Lower lobe of right lung (tissue), 2 donors: Measurements from ENCODE around the gene ENPP4. TPM values are rescaled to one million over a fixed set of nuclear protein-coding genes. Genes with fewer than 3 reads are reported as not detected.

ENCODE experiments used
- ATAC-seq, 2 donors: fragments of 200-7000 bp; cut with Tn5 transposase; one replicate each; pipeline ENCODE4 v1.9.1; 2020 to 2022; ENCODE audit warnings: mild to moderate bottlenecking in 2 of 2, moderate library complexity in 2 of 2
- DNase-seq: peaks from one replicate; pipeline ENCODE4 v3.0.0-alpha.2; 2020
- H3K27ac ChIP-seq: fragments of 200-600 bp; one replicate; pipeline ENCODE4 v1.8.0; 2022
- H3K27me3 ChIP-seq: fragments of 200-600 bp; one replicate; pipeline ENCODE4 v1.8.0; 2022; ENCODE audit warnings: low read depth
- H3K36me3 ChIP-seq: fragments of 200-600 bp; one replicate; pipeline ENCODE4 v1.8.0; 2022; ENCODE audit warnings: mild to moderate bottlenecking
- H3K4me1 ChIP-seq: fragments of 200-600 bp; one replicate; pipeline ENCODE4 v1.8.0; 2022
- H3K4me3 ChIP-seq: fragments of 200-600 bp; one replicate; pipeline ENCODE4 v1.8.0; 2022; ENCODE audit warnings: mild to moderate bottlenecking
- H3K9me3 ChIP-seq: fragments of 200-600 bp; one replicate; pipeline ENCODE4 v1.8.0; 2022
- CTCF ChIP-seq: fragments of 200-600 bp; IDR thresholded peaks from one replicate; pipeline ENCODE4 v1.8.0; 2022; ENCODE audit warnings: antibody characterized with exemption, mild to moderate bottlenecking
- intact Hi-C: fragments of 100-400 bp; cut with DNase I; formaldehyde crosslinking; loops from one replicate; pipeline ENCODE4 v1.11.0; 2022
- total RNA-seq: library from RNA; stranded (reverse); fragmentation: NEBNext Ultra II Directional; extraction: Animal tissue kit (Norgen Biotek cat#: 25700); gene quantifications from one replicate; pipeline ENCODE4 v1.2.1, GENCODE V29; 2021
- donor health status: DM: no; HTN: yes; CAD: no; lungs with severe emphysema.

The ENPP4 gene
- total RNA-seq, 1 donor from 2014 or later = 33.2 TPM

- peak; percentile 25 for TF ChIP-seq CTCF
- Histone ChIP-seq H3K27ac (no peak overlapping the region), H3K27me3 (no peaks in the 10 kb centered on the region), H3K4me3 (no peak overlapping the region), H3K36me3 (no peaks in the 10 kb centered on the region), H3K9me3 (peaks cover 7% of the 10 kb centered on the region), H3K4me1 (no peaks in the 10 kb centered on the region)
- intact Hi-C loops = no loop called here
- ATAC-seq = no peak
- no peak for DNase-seq
These were observed 26.2 kb upstream of the ENPP4 start for GRCh38 chr6:46103441-46104115.

GRCh38 chr6:46104209-46104608 is 25.6 kb upstream of the ENPP4 start:
- Histone ChIP-seq H3K4me3 (no peak overlapping the region), H3K27me3 (no peaks in the 10 kb centered on the region), H3K9me3 (peaks cover 7% of the 10 kb centered on the region), H3K4me1 (no peaks in the 10 kb centered on the region), H3K27ac (no peak overlapping the region), H3K36me3 (no peaks in the 10 kb centered on the region)
- TF ChIP-seq CTCF = no peak
- DNase-seq = no peak
- intact Hi-C loops = no loop called here
- ATAC-seq = no peak

- Histone ChIP-seq H3K4me1 (no peaks in the 10 kb centered on the region), H3K36me3 (no peaks in the 10 kb centered on the region), H3K27me3 (no peaks in the 10 kb centered on the region), H3K9me3 (peaks cover 7% of the 10 kb centered on the region), H3K4me3 (no peak overlapping the region), H3K27ac (no peak overlapping the region)
- intact Hi-C loops = no loop called here
- ATAC-seq = no peak
- TF ChIP-seq CTCF = no peak
- DNase-seq = no peak
These were observed 24.2 kb upstream of the ENPP4 start for GRCh38 chr6:46105568-46105967.

GRCh38 chr6:46113370-46113769 is 16.4 kb upstream of the ENPP4 start:
- Histone ChIP-seq H3K9me3 (no peaks in the 10 kb centered on the region), H3K36me3 (no peaks in the 10 kb centered on the region), H3K27me3 (no peaks in the 10 kb centered on the region), H3K4me3 (no peak overlapping the region), H3K27ac (no peak overlapping the region), H3K4me1 (no peaks in the 10 kb centered on the region)
- DNase-seq = no peak
- TF ChIP-seq CTCF = no peak
- intact Hi-C loops = no loop called here
- ATAC-seq = peak in 1 of 2 donors; percentile 71

GRCh38 chr6:46115634-46116033 is 14.2 kb upstream of the ENPP4 start:
- no peak for DNase-seq
- no peaks in the 10 kb centered on the region for H3K36me3 ChIP-seq
- no peaks in the 10 kb centered on the region for H3K9me3 ChIP-seq
- no peak overlapping the region for H3K4me3 ChIP-seq
- no peaks in the 10 kb centered on the region for H3K27me3 ChIP-seq
- no peaks in the 10 kb centered on the region for H3K4me1 ChIP-seq
- no peak overlapping the region for H3K27ac ChIP-seq
- intact Hi-C loops = no loop called here
- no peak for TF ChIP-seq CTCF
- ATAC-seq = no peak
